Amygdala (tissue), 56 donors: ENCODE measurements around the gene PNMT.

Experiments used
- DNase-seq, 56 donors: peaks; one replicate each; lab custom pipeline; 2025; lab: John Stamatoyannopoulos, UW

Gene PNMT

DNA sequence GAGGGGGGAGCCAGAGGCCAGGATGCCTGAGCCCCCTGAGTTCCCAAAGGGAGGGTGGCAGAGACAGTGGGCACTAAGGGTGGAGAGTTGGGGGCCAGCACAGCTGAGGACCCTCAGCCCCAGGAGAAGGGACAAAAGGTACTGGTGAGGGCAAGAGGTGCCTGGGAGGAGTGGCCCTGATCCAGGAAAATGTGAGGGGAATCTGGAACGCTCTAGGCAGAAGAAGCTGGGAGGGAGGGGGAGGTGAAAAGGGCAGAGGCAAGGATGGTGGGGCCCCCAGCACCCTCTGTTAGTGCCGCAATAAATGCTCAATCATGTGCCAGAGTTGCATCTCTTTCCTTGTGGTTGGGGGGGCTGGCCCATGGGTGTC is 2.0 kb upstream of the PNMT start:
- no peak for DNase-seq

DNA sequence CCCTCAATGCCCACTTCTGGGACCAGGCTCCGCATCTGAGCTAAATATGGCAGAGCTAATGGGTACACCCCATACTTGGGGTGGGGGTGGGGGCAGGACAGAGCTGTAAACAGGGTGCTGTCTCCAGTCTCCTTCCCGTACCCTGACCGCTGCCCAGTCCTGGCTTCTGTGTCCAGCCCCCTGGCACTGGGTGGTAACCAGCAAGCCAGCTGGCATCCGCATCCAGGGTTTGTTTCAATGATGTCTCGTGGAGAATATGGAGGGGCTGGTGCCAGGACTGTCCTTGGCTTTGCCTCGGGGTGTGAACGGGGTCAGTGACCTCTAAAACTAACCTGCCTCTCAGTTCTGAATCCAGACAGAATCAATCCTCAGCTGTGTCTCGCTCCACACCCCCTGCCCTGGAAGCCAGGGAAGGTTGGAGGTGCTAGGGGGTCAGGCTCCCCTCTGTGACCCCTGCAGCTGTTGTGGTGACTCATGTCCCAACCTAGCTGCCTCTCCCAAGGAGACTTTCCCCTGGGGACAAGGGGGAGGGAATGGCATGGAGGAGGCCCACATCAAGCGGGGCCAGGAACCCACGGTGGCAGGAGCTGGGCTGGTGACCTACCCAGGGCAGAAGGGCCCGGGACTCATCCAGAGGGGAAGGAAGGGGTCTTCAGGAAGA is 1.5 kb upstream of the PNMT start:
- DNase-seq: peak in 39 of 56 donors; percentile 11 to 76 (median 45)

DNA sequence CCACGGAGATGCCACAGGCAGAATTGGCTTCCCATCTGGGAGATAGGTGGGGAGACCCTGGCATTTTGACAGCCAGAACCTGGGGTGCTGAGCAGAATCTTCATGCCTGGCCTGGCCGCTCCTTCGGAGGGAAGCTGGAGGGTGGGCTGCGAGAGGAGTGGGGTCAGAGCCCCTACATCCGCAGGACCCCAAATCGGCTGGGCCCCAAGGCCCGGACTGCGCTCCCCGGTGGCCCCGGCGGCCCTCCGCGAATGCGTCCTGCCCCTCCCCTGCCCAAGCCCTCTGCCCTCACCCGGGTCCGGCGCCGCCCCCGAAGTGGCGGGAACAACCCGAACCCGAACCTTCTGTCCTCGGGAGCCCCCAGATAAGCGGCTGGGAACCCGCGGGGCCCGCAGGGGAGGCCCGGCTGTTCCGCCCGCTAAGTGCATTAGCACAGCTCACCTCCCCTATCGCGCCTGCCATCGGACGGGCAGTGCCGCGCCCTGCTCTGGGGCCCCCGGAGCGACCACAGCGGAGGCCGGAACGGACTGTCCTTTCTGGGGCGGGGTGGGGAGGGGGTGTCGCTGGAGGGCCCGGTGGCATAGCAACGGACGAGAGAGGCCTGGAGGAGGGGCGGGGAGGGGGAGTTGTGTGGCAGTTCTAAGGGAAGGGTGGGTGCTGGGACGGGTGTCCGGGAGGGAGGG is 850 bp upstream of the PNMT start:
- peak in 6 of 56 donors; percentile 27 to 47 (median 36) for DNase-seq

DNA sequence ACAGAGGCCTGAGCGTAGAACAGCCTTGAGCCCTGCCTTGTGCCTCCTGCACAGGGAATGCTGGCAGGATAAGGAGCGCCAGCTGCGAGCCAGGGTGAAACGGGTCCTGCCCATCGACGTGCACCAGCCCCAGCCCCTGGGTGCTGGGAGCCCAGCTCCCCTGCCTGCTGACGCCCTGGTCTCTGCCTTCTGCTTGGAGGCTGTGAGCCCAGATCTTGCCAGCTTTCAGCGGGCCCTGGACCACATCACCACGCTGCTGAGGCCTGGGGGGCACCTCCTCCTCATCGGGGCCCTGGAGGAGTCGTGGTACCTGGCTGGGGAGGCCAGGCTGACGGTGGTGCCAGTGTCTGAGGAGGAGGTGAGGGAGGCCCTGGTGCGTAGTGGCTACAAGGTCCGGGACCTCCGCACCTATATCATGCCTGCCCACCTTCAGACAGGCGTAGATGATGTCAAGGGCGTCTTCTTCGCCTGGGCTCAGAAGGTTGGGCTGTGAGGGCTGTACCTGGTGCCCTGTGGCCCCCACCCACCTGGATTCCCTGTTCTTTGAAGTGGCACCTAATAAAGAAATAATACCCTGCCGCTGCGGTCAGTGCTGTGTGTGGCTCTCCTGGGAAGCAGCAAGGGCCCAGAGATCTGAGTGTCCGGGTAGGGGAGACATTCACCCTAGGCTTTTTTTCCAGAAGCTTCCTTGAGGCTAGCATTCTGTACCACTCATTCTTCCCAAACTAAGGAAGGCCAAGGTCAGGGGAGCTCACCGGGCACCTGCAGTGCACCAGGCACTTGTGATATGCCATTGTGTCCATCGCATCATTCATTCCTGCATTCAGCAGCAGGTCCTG is 1.9 kb downstream of the PNMT start:
- DNase-seq: no peak

DNA sequence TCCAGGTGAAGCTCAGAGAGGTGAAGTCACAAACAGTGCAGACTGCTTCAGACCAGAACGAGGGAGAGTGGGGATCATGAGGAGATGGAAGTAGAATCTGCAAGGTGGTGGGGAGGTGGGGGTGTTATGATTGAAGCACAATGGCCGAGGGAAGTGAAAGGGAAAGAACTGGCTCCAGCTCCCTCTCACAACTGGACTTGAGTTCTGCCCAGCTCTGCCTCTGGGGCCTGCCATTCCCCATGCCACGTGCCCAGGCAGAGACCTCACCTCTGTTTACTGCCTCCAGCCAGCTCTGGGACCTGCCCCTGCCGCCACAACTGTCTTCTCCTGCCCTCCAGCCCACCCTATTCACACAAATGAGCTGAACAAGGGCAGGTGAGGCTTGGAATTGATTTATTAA is 2.5 kb downstream of the PNMT start:
- DNase-seq: no peak

DNA sequence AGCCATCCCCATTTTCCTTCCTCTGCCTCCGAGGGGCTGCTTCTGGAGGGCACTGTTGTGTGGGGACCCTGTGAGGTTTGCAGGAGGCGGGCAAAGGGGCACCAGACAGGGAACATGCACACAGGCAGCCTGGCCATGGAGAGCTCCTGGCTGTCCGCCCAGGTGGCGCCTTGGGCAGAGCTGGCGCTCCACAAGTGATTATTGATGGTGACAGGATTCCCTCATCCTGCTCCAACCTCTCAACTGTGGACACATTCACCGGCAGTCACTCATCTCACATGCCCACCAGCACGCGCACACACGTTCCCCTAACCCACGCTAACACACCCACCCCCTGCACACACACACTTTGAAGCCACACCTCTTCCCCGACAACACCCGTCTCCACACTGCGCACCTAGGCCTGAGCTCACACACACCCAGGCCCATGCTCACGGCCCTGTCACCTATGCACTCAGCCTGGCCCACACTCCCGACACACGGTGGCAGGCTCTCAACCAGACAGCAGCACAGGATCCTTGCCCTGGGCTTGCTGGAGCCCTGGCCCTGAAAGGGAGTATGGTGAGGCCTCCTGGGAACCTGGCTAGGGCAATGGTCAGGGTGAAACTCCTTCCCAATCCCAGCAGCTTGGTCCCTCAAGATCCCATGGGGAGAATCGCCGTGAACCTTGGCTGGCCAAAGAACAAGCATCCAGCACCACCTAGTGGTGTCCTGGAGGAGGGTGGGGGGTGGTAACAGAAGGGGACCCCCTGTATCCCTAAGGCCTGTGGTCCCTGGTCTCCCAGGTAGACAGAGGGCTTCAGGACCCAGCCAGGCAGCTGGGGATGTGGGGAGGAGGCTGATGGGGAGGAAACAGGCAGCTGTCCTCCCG is 3.6 kb downstream of the PNMT start:
- peak in 14 of 56 donors; percentile 16 to 55 (median 30) for DNase-seq

DNA sequence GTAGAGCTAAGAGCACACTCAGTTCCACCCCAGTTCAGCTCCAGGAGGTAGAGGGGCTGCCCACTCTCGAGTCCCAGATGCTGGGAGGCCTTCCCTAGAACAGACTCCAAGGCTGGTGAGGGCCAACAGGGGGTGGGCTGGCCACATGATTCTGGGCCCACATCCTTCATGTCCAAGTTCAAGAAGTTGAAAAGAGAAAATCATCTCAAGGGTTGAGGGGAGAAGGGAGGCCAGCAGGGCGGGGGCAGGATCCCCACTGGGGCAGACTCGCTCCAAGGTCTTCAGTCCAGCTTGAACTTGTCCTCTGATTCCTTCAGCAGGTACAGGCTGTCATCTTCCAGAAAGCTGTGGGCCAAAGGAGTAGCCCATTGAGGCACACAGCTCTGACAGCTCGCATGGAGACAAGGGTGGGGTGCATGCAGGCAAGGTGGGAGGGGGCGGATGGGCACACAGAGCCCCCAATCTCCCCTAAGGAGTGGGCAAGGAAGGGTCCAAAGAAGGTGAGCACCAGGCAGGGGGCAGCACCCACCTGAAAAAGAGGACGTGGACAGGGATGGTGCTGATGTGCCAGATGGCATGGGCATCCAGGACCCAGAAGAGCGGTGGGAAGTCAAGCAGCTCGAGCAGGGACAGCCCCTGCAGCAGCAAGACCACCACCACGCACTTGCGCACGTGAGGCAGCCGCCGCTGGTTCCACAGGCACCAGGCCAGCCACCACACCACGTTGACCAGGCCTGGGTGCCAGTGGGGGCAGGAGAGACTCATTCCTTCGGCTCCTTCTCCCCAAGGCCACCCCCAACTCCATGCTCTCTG is 4.5 kb downstream of the PNMT start:
- no peak for DNase-seq

DNA sequence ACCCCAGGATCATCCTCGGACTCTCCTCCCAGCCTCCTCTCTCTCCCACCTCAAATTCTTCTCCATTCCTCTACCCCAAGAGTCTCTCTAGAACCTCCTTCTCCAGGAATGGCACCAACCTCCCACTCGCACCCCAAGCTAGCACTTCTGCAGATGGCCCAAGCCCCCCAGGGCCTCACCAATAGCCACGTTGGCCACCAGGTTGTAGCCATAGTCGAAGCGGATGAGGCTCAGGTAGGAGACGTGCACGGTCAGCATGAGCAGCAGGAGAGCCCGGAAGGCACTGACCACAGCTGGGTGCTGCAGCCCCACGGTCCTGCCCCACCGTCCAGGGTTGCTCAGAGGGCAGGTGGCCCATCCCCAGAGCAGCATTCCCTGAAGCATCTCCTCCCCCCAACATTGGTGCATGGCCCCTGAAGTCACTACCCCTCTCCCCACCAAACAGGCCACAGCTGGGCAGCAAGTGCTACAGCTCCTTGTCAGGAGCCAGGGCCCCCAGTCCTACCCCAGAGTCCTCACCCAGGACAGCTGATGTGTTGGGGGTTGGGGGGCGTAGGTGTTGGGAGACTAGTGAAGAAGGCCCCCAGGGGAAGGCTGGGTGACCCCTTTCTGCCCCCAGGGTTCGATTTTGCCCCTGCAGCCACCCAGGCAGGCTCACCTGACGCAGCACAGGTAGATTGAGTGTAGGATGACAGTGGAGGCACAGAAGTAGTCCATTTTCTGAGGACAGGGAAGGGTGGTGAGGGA is 5.3 kb downstream of the PNMT start:
- no peak for DNase-seq

DNA sequence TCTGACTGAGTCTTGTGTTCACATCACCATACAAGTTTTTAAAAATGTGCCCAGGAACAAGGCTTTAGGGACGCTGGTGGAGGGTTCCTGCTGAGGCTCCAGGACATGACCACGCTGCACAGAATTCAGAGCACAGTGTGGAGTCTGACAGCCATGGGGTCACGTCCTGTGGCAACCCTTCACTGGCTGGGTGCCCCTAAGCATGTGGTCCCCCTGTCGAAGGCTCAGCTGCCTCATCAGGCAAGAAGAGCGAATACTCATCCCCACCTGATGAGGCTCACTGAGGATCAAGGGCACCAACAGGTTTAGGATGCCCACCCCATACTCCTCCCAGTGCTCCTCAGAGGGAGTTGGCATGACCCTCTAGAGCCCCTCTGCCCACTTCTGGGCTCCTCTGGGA is 5.9 kb downstream of the PNMT start:
- DNase-seq: no peak

DNA sequence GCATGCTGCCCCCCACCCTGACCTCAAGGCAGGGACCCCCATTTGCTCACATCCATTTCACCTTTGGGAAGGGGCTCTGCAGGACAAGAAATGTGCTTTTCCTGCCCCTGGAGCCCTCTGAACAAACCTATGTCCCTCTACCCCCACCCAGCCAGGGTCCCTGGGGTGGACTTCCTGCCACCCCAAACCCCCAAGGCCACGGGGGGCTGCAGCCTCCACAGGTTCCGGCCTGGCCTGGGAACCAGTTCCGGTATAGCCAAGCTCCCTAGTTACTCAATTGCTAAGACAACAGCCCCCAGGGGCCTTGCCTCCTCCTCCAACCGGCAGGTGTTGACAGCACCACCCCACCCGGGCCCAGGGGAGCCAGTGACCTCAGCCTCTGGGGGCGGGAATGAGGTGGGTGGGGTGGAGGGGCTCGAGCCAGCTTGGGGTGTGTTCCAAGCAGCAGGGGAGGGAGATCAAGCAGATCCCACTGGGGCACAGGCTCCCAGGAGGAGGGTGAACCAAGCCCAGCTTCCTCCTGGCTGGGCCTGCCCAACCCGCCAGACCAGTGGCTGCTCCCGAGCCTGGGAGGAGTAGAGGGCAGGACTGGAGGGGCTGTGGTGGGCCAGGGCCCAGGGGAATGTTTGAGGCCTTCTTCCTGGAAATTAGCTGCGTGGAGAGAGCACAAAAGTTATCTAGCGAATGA is 6.6 kb downstream of the PNMT start:
- DNase-seq: no peak

DNA sequence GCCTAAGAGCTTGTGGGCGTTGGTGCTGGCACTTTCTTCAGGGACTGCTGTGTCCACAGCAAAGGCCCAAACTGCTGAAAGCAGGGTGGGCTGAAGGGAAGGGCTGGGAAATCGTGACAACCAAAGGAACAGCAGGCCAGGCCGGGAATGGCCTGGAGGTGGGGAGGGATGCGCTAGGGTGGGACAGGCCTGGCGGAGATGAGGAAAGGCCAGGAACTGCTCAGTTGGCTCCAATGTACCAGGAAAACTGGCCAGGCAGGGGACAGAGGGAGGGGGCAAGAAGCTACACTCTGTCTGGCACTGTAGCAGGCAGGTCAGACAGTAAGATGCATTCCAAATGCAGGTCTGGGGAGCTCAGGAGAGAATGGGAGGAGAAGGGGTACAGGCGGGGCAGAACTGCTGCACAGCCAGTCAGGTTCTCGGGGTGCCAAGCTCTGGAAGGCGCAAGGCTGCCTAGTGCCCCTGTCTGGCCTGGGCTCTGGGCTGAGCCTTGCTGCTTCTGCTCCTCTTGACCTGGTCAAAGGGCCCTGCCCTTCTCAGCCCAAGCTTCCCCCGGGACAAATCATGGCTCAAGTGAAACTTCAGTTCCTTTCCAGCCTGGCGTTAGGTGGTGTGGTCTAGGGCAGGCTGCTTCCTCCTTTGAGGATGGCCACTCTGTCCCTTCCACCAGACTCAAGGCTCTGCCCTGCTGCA is 7.3 kb downstream of the PNMT start:
- no peak for DNase-seq

DNA sequence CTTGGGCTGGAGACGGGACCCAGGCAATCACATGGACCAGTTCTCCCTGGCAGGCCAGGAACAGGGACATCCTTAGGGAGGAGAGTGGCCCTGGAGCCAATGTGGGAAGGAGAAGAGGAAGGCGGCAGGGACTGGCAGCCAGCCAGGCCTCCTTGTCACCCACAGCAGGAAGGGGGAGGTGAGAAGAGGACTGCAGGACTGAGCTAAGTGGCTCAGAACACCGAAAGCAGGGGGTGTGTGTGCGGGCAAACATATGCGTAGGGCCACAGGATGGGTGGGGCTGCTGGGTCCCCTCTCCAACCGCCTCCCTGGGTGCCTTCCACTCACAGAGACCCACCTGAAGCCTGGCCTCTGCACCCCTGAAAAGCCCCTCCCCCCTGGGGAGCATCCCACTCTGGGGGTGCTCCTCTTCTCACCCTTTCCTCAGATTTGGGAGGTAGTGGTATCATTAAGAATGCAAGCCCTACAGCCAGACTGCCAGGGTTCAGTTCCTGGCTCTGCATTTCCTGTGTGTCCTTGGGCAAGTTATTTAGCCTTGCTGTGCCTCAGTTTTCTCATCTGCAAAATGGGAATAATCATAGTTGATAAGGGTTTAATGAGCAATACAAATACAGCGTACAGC is 8.1 kb downstream of the PNMT start:
- DNase-seq: peak in 37 of 56 donors; percentile 19 to 79 (median 57)

DNA sequence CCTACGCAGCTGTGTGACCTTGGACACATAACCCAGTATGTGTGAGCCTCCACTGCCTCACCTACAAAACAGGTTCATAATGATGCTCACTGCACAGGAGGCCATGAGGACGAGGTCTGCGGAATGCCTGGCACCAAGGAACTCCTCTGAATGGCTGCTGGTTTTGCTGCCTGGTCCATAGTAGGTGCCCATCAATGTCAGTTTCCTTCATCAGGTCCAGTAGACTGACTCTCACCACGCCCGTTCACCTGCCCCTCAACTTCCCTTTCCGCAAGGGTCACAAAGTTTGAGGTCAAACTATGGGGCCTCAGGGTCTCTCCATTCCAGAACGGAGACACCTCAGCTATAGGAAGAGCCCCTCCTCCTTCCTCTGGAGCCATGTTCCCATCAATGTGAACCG is 8.8 kb downstream of the PNMT start:
- DNase-seq: no peak

DNA sequence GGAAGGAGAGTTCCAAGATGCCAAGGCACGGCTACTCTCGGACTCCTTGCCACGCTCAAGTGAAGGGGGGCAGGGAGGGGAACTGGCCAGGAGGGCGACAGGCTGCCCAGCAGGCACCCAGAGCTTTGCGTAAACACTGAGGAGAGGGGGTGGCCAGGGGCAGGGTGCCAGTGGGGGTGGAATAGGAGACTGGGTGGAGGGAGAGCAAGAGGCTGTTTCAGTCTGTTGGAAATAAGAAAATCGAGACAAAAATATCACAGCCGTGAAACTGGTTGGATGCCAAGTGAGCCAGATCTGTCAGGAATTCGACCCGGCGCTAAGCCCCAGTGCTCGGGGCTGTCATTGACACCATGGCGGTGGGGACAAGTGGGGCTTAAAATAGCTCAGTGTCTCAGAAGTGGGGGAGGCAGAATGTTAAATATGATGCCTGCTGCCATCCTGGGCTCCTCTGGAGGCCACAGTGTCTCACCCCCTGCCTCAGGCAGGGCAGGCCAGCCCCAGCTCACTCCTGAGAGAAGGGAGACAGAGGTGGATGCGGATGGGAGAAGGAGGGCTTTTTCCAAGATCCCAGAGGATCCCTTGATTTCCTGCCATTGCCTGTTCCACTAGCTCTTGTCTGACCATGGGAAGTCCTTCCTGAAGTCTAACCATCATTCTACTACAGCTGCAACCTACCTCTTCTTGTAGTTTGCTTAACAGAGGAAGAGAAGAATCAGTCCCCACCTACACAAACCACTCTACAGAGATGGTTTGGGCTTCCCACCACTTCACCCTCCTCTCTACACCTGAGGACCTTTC is 9.5 kb downstream of the PNMT start:
- DNase-seq: peak in 24 of 56 donors; percentile 19 to 63 (median 40)

DNA sequence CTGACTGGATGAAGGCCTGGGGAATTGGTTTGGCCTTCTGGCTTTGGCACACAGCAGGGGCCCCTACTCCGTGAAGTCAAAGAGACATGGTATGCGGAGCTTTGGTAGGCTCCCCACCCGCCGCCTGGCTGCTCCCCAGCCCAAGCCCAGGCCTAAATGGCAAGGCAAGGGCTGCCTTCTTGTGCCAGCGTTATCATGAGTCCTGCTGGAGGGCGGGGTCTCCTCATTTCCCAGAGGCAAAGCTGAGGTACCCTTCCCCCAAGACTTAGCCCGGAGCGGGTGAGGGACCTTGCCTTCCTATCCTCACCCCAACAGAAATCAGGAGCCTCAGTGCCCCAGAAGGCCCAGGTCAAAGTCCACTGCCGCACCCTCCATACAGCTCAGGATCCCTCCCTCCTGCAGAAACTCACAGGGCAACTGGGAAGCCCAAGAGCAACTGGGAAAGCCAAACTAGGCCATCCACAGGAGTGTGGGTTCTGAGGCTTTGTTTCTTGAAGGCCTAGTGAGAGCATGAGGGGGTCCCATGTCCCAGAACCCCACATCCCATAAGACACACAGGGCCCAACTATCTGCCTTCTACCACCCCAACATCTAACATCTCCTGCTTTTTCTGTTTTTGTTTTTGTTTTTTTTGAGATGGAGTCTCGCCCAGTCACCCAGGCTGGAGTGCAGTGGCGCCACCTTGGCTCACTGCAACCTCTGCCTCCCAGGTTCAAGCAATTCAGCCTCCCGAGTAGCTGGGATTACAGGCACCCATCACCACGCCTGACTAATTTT is 10.3 kb downstream of the PNMT start:
- DNase-seq: no peak
